ENCODE results near the gene THBS1. TPM values are rescaled to one million over a fixed set of nuclear protein-coding genes. Genes with fewer than 3 reads are reported as not detected.

THBS1 gene
- total RNA-seq, 1 donor from 2014 or later: 35.4 TPM

DNA sequence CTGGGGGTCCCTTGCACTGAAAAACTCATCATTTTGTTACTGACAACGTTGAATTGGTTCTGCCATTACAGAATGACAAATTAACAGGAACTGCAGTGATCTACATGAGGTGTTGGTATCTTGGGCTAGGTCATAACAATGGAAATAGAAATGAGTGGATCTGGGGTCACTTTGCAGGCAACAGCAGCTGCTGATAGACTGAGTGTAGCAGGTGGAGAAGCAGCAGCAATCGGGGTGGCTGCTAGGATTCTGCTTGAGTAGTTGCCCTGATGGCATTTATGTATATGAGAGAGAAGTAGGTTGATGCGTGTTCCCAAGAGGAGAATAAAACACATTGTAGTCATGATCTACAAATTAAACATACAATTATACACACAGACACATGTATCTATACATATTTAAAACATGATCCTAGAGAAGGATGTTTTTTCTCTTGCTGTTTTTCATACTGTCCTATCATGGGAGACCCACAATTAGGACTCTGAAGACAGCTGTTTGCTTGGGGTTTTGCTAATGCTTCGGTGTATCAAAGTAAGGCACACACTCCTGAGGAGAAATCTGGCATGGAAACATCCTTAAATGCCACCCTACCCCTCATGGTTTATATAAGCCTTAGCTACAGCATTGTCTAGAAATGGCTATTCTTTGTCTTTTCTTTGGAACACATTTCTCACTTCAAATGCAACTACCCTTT, 15.8 kb upstream of the THBS1 start:
- ATAC-seq (no peak), DNase-seq (ENCODE audit: missing footprints) (no peak)
- intact Hi-C loops (cut with DNase I): no loop called here

DNA sequence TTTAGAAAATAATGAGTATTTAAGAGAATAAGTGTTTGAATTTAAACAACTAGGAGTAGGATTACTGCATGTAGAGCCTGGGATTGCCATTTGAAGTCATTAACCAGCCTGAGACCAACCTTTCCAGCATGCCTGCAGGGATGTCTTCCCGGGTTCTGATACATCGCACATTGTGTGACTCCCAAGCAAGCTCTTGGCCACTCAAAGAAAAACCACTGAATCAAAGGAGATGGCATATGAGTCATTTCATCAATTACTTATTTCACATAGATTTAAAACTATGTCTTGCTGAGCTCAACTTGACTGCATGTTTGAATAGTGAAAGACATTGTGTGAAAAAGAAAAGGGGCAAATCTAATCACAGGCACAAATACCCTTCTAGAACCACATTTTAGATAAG, 15.0 kb upstream of the THBS1 start:
- DNase-seq (ENCODE audit: missing footprints) (no peak), ATAC-seq (no peak)
- intact Hi-C loops (cut with DNase I): no loop called here

DNA sequence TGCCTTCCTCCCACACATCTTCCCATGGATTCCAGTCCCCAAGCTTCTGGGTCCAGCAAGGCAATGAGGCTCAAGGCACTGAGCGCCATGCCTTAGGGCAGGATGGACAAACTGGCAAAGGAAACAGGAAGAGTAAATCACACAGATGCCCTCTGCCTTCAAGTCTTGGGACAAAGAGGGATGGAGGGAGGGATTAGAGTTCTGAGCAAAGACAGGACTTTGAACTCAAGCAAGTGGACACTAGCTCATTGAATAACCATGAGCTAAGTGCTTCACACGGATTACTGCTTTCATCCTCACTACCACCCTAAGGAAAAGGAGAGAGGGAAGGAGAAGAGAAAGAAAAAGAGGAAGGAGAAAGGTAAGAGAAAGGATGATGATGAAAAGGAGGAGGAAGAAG, 7.6 kb upstream of the THBS1 start:
- intact Hi-C loops (cut with DNase I): no loop called here
- no peak for DNase-seq (ENCODE audit: missing footprints)
- no peak for ATAC-seq

DNA sequence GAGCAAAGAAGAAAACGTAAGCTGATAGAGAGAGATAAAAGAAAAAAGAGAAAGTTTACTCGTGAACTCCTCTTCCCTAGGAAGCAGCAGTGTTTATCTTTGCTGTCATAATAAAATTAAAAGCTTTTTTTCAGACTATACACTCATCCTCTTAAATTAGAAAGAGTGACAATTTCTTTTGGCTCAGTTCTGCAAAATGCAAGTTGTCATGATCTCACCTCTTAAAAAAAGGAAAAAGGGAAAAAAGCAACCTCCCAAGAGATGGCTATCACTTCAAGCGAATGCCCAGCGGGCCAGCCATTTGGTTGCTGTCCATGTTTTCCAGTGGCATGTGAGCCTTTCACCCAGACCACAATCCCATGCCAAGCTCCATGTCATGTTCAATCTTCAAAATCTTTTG, 7.0 kb upstream of the THBS1 start:
- ATAC-seq (no peak), DNase-seq (ENCODE audit: missing footprints) (no peak)
- intact Hi-C loops (cut with DNase I): no loop called here

DNA sequence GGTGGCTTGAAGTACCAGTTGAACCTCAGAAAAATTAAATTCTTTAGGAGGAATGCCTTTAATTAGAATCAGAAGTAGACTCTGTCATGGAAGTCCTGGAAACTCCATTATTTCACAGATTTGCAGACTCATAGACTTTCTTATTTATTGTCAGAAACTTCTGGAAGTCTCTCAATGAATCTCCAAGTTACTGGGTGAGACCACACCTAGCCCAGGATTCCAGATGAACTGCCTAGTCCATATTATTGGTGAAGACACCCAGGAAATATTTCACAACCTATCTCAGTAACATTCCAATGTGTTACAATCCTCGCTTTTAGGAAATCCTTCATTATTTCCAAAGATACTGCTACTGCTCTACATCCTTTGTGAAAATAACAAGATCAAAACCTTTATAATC, 6.5 kb upstream of the THBS1 start:
- intact Hi-C loops (cut with DNase I): no loop called here
- DNase-seq (ENCODE audit: missing footprints) (no peak), ATAC-seq (no peak)

DNA sequence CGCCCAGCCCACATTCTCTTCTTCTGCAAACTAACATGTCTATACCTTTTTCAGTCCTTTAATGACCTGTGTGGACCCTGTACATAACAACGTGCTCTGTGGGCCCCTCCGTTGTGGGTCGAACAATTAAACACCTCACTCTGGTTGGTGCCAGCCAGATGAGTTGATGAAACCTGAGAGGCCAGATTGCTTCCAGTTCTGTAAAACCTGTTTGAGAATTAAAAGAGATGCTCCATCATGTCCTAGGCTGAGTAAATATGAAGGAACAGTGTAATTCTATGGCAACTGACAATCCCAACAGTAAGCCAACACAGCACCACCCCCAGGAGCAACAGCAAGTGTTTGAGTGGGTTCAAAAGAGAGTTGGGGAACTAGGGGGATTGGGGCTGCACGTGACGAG, 5.7 kb upstream of the THBS1 start:
- intact Hi-C loops (cut with DNase I): loop anchor here (5.0 kb wide), 1 partner anchor 143 kb away; no protein-coding TSS in a partner anchor
- no peak for DNase-seq (ENCODE audit: missing footprints)
- ATAC-seq: no peak

DNA sequence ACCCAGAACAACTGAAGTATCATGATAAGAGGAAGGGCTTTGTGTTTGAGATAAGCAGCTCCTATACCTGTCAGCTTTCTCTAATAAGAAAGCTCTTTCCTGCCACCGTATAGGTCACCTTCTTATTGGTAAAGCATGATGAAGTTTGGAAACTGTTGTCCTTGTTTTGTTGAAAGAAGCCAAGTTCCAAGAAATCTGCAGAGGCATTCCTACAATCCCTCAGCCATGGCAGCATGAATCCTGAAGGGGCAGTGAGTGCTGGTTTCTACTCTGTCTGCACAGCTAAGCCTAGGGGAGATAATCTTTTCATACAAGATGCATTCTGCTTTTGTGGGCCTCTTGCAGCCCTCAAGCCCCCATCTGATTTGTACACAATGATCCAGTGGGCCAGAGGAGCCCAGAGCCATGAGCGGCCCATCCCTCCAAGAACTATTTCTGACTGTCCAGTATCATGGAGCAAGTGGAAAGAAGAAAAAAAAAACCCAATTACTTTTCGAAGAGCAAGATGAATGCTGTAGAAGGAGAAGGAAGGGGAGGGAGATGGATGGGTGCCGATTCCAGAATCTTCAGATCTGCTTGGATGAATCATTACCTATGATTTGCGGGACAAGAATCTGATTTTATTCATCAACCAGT, 1.9 kb upstream of the THBS1 start:
- intact Hi-C loops (cut with DNase I): loop anchor here (1.0 to 5.0 kb wide), 2 partner anchors 147 to 407 kb away; no protein-coding TSS in a partner anchor
- ATAC-seq: no peak
- DNase-seq (ENCODE audit: missing footprints): no peak

DNA sequence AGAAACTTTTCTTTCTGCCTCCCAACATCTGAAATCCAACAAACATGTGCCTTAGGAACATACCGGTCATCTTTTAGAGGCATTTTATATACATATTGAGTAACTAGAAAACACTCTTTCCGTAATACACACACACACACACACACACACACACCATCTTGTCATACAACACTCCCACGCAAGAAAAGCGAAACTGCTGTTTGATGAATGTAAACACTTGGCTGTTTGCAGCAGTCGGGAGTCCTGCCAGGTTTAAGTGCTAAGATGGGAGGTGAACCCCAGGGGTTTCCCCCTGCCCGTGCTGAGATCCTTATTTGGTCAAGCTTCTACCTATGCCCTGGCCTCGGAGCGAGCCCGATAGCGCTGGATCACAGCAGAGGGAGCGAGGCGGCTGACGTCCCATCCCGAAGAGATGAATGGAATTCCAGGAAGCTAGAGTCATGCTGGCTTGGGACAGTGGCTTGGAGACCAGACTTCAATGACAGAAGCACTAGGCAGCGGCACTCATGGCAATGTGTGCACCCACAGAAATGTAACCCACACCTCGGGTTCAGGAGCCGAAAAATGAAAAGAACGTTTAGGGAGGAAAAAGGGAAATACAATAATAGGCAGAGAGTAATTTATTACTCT, 1.3 kb upstream of the THBS1 start:
- intact Hi-C loops (cut with DNase I): loop anchor here (1.0 to 5.0 kb wide), 8 partner anchors 87 to 872 kb away; no protein-coding TSS in a partner anchor
- DNase-seq (ENCODE audit: missing footprints): peak; percentile 79
- ATAC-seq: peak; percentile 67

DNA sequence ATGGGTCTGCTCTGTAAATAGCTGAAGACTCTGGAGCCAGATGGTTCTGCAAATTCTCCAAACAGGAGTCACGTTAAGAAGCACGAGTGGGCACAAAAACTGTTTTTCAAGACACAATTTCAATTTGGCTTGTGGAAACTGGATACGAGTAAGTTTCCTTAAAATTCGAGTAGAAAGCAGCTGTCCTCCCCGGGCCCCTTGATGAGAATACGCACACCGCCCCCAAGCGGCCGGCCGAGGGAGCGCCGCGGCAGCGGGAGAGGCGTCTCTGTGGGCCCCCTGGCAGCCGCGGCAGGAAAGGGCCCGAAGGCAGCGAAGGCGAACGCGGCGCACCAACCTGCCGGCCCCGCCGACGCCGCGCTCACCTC, 778 bp upstream of the THBS1 start:
- ATAC-seq (peak; percentile 92), DNase-seq (ENCODE audit: missing footprints) (peak; percentile 95)
- intact Hi-C loops (cut with DNase I): loop anchor here (2.0 to 5.0 kb wide), 6 partner anchors 88 to 873 kb away; no protein-coding TSS in a partner anchor

DNA sequence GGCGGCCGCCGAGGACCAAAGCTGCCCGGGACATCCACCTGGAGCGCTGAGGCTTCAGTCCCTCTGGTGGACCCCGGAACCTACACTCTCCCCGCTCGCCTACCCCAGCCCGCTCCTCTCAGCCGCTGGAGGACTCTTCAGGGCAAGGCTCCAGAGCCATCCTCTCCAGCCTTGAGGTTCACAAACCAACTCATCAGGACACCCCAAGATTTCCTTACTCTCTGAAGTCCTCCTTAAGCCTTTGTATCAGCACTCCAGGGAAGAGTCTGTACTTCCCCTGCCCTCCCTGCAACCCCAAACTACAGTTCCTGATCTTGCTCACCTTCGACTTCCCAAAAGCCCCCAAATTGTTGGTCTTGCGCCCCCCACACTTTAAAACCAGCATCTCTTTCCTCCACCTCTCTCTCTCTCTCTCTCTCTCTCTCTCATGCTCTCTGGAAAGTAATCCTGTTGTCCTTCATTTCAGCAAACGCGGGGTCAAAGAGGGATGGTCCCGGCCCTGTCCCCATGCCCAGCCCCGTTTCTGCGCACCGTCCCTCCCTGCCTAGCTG, 438 bp downstream of the THBS1 start:
- peak; percentile 4 for ATAC-seq
- no peak for DNase-seq (ENCODE audit: missing footprints)
- intact Hi-C loops (cut with DNase I): loop anchor here (2.0 to 5.0 kb wide), 6 partner anchors 89 to 874 kb away; no protein-coding TSS in a partner anchor

DNA sequence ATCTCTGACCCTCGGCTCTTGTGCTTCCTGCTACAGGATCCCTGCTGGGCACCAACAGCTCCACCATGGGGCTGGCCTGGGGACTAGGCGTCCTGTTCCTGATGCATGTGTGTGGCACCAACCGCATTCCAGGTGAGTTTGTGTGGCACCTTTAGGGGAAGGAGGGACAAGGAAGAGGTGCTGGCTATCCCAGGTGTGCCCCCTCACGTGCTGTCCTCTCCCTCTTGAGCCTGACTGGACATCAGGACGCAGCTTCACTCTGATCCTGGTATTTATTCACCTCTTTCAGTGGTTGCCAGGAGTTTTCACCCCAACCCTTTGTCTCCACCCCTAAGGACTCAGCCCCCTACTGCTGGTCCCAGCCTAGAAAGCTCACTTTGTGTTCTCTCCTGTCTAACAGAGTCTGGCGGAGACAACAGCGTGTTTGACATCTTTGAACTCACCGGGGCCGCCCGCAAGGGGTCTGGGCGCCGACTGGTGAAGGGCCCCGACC, 960 bp downstream of the THBS1 start:
- DNase-seq (ENCODE audit: missing footprints) (no peak), ATAC-seq (peak; percentile 51)
- intact Hi-C loops (cut with DNase I): loop anchor here (2.0 to 5.0 kb wide), 6 partner anchors 90 to 875 kb away; no protein-coding TSS in a partner anchor

DNA sequence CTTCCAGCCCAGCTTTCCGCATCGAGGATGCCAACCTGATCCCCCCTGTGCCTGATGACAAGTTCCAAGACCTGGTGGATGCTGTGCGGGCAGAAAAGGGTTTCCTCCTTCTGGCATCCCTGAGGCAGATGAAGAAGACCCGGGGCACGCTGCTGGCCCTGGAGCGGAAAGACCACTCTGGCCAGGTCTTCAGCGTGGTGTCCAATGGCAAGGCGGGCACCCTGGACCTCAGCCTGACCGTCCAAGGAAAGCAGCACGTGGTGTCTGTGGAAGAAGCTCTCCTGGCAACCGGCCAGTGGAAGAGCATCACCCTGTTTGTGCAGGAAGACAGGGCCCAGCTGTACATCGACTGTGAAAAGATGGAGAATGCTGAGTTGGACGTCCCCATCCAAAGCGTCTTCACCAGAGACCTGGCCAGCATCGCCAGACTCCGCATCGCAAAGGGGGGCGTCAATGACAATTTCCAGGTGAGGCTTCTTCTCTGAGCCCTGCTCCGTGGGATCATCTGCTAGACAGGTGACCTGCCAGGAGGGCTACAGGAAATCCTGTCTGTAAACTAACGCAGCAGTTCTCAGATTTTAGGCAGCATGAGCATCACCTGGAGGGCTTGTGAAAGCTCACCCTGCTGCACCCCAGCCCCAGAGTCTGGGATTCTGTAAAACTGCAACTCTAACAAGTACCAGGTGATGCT, 1.6 kb downstream of the THBS1 start:
- intact Hi-C loops (cut with DNase I): loop anchor here (5.0 kb wide), 5 partner anchors 90 to 875 kb away; no protein-coding TSS in a partner anchor
- DNase-seq (ENCODE audit: missing footprints): no peak
- no peak for ATAC-seq

DNA sequence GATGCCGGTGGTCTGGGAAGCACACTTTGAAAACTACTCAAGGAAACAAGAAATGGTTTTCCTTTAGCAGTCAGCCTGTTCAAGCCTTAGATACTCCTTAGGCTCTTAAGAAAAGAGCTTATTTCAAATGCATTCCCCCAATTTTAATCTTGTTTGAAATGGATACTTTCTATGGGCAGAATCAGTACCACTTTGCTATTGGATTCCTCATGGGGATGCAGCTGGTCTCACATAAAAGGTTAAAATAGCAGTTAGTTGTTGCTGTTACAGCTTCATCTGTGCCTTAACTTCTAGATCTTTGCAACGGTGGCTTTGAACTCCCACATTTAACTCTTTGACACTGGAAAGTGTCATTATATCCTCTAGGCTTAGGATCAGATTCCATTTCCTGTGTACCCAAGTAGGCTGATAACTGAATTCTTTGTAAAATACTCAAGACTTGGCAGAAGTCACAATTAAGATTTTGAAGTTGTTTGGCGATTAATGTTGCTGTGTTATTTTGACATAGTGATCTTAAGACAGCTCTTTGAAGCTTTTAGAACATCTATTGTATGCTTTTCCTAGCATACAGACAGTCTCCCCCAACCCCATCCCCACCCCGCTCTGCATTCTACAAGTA, 2.2 kb downstream of the THBS1 start:
- ATAC-seq: no peak
- intact Hi-C loops (cut with DNase I): loop anchor here (5.0 kb wide), 5 partner anchors 91 to 876 kb away; no protein-coding TSS in a partner anchor
- no peak for DNase-seq (ENCODE audit: missing footprints)

DNA sequence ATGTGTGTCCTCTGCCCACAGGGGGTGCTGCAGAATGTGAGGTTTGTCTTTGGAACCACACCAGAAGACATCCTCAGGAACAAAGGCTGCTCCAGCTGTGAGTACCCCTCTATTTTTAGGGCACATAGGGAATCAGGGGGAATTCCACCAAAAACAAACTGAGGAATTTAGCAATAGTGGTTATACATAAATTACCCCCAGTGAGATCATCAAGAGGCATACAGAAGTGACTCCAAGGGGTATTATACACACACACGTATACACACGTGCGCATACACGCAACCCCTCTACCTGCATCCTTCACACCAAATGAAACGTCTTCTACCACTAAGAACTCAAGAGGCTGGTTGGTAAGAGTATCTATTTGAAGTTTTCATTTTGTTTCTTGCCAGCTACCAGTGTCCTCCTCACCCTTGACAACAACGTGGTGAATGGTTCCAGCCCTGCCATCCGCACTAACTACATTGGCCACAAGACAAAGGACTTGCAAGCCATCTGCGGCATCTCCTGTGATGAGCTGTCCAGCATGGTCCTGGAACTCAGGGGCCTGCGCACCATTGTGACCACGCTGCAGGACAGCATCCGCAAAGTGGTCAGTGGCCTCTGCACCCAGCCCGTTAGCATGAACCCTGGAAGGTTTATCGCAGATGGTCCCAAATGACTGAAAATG, 2.9 kb downstream of the THBS1 start:
- DNase-seq (ENCODE audit: missing footprints): no peak
- ATAC-seq: no peak

DNA sequence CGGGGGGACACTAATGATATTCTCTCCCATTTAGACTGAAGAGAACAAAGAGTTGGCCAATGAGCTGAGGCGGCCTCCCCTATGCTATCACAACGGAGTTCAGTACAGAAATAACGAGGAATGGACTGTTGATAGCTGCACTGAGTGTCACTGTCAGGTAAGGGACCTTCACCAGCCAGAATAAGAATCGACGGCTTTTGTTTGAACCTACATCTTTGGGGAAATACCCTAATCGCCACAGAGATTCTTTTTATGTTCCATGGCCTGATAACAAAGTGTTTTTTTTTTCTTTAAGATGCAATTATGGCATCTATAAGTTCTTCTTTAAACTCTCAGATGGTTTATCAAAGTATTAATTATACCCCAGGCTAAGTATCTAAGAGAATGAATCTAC, 3.4 kb downstream of the THBS1 start:
- DNase-seq (ENCODE audit: missing footprints): no peak
- intact Hi-C loops (cut with DNase I): loop anchor here (5.0 kb wide), 5 partner anchors 92 to 877 kb away; no protein-coding TSS in a partner anchor
- no peak for ATAC-seq

More for the DNA sequence above, 2.9 kb downstream of the THBS1 start:
- intact Hi-C loops (cut with DNase I): loop anchor here (5.0 kb wide), 5 partner anchors 91 to 876 kb away; no protein-coding TSS in a partner anchor

DNA sequence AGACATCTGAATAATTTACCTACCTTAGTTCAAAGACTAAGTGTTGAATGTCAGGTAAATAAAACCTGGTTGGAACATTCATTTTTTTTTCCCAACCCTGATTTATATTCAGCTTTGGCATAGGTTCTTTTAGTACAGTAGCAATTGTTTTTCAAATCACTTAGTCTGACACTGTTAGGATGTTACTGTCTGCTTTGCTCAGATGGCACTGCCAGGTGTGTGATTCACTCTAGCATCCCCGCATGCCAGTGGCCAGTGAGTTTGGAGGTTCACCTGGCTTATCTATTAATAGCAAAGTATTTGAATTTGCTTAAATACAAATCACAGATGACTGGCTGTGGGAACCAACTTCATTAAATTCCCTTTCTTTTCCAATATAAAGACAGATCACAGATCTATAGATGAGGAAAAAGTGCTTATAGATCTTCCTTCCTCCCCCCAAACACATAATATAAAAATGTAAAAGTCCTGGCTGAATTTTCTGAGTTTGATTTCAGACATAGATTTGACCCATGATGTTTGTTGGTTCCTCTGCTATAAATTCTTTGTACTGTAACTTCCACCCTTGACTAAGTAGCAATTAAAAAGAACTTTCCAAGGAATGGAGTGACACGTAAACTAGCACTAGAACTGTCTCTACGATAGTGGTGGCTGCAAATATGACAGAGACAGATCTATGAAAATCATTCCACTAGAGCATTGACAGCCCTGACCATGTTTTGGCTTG, 3.9 kb downstream of the THBS1 start:
- ATAC-seq (no peak), DNase-seq (ENCODE audit: missing footprints) (no peak)
- intact Hi-C loops (cut with DNase I): loop anchor here (5.0 kb wide), 5 partner anchors 93 to 878 kb away; no protein-coding TSS in a partner anchor

DNA sequence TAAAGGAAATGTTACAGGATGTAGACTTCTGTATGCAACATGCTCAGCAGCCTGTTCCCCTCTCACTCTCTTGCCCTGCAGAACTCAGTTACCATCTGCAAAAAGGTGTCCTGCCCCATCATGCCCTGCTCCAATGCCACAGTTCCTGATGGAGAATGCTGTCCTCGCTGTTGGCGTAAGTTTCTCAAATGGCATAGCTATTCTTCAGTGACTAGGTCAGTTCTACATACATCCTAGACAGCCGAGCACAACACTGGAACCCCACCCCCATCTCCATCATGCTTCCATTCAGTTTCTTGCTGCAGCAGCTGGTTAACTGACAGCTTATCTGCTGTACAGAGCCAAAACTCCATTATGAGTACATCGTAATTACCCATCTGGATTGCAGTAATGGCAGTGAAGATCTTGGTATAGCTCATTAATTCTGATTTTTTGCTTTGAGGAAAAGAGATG, 4.5 kb downstream of the THBS1 start:
- intact Hi-C loops (cut with DNase I): no loop called here
- ATAC-seq: no peak
- no peak for DNase-seq (ENCODE audit: missing footprints)
